ENCODE results near the gene COPS8. TPM values are rescaled to one million over a fixed set of nuclear protein-coding genes. Genes with fewer than 3 reads are reported as not detected.

Gene COPS8
- polyA plus RNA-seq, 3 donors = 20.5 to 39.2 (median 36.4) TPM

DNA sequence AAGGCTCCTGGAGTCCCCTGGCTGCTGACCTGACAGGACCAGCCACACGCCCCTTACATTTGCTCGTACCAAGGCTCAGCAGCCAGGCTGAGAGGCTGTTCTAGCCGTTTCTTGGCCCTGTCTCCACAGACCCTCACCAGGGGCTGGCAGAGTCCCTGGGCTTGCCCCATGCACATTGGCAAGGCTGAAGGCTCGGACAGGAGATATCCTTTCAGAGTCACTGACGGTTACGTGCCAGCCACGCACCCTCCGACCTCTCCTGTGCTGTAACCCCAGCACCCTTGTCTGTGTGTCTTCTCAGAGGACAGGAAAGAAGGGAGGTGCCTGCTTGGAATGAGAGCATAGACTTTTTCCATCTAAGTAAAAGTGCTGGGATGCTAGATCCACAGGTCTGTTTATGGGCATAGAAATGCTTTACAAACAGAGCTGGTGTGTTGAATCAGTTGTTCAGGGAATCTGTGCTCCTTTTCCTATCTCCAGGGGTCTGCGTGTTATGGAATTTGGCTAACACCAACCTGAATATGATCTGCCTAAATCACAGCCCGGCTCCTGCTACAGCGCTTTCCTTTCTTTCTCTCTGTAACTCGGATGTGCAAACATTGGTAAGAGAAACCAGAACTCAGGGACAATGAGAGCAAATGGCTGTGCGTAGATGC is 41.0 kb downstream of the COPS8 start:
- Histone ChIP-seq H3K4me2 (replicated peaks; ENCODE audit: extremely low read depth, low read length, poor library complexity, severe bottlenecking) (no peak overlapping the region), H3K4me1 (ENCODE audit: control insufficient read depth in 1 of 2, insufficient read depth in 2 of 2, low read length in 2 of 2) (no peaks in the 10 kb centered on the region), H3K79me2 (ENCODE audit: insufficient read depth, low read length) (no peaks in the 10 kb centered on the region), H3K4me3 (replicated peaks in 1 of 3; ENCODE audit: low read depth in 2 of 3, low read length in 3 of 3) (no peak overlapping the region), H3K27ac (ENCODE audit: low read depth in 1 of 2, low read length in 2 of 2) (no peak overlapping the region), H3K36me3 (replicated peaks in 1 of 2; ENCODE audit: control insufficient read depth in 1 of 2, insufficient read depth in 2 of 2, low read length in 2 of 2) (no peaks in the 10 kb centered on the region), H3K9me3 (replicated peaks in 1 of 2; ENCODE audit: control insufficient read depth in 1 of 2, insufficient read depth in 1 of 2, low read length in 2 of 2) (peaks cover 6 to 27% of the 10 kb centered on the region in 2 donors), H4K20me1 (ENCODE audit: insufficient read depth, low read length) (no peaks in the 10 kb centered on the region), H2AFZ (ENCODE audit: insufficient read depth, low read depth, low read length, poor library complexity, severe bottlenecking) (no peak overlapping the region), H3K9ac (ENCODE audit: insufficient read depth, low read length, poor library complexity, severe bottlenecking) (no peak overlapping the region), H3K27me3 (ENCODE audit: control insufficient read depth in 2 of 2, insufficient read depth in 2 of 2, low read length in 2 of 2) (no peaks in the 10 kb centered on the region)
- H3K36me3 Mint-ChIP-seq = no peaks in the 10 kb centered on the region
- intact Hi-C loops (cut with micrococcal nuclease) = no loop called here
- TF ChIP-seq, protein P1, sequence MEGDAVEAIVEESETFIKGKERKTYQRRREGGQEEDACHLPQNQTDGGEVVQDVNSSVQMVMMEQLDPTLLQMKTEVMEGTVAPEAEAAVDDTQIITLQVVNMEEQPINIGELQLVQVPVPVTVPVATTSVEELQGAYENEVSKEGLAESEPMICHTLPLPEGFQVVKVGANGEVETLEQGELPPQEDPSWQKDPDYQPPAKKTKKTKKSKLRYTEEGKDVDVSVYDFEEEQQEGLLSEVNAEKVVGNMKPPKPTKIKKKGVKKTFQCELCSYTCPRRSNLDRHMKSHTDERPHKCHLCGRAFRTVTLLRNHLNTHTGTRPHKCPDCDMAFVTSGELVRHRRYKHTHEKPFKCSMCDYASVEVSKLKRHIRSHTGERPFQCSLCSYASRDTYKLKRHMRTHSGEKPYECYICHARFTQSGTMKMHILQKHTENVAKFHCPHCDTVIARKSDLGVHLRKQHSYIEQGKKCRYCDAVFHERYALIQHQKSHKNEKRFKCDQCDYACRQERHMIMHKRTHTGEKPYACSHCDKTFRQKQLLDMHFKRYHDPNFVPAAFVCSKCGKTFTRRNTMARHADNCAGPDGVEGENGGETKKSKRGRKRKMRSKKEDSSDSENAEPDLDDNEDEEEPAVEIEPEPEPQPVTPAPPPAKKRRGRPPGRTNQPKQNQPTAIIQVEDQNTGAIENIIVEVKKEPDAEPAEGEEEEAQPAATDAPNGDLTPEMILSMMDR (IDR thresholded peaks at IDR 0.05) = no peak
- H3K4me3 Mint-ChIP-seq = no peak overlapping the region
- WGBS (ENCODE audit: insufficient coverage) = 87% methylated on average over 12 of the region's 13 CpGs
- H3K27me3 Mint-ChIP-seq (ENCODE audit: low read depth in 3 of 3) = peaks cover 0 to 3% (median 0%) of the 10 kb centered on the region in 3 donors
- no peak for DNase-seq
- no peaks in the 10 kb centered on the region for H3K4me1 Mint-ChIP-seq
- no peak overlapping the region for H3K27ac Mint-ChIP-seq
- peaks cover 0 to 2% (median 0%) of the 10 kb centered on the region in 7 donors for H3K9me3 Mint-ChIP-seq

DNA sequence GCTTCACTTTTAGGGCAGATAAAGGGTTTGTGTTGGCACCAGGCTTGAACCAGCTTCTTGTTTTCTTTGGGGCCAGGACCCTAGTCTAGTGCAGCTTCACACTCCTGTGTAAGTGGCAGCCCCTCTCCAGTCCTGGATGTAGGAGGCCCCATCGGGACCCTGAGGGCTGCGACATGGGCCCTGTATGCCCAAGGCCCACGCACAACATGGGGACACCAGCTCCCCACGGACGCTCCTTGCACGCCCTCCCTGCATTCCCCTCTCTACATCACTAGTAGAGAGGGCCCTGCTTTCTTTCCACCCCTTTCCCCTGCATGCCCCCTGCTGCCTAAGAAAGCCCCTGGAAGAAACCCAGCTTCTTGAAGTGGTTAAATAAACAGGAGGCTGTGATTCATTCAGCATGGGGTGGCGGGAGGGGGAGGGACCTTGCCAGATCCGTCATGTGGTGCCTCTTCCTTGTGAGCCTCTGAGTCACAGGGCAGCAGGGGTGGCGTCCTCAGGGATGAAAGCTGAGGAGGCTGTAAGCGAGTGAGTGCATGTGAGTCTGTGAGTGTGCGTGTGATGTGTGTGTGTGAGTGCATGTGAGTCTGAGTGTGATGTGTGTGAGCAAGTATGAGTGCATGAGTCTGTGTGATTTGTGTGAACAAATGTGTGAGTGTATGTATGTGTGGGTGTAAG is 42.5 kb downstream of the COPS8 start:
- peak in 1 of 3 donors; percentile 49 for DNase-seq
- 68% methylated on average over 9 of the region's 11 CpGs for WGBS (ENCODE audit: insufficient coverage)
- Histone ChIP-seq H3K9ac (ENCODE audit: insufficient read depth, low read length, poor library complexity, severe bottlenecking) (no peak overlapping the region), H3K36me3 (replicated peaks in 1 of 2; ENCODE audit: control insufficient read depth in 1 of 2, insufficient read depth in 2 of 2, low read length in 2 of 2) (no peaks in the 10 kb centered on the region), H4K20me1 (ENCODE audit: insufficient read depth, low read length) (no peaks in the 10 kb centered on the region), H3K4me2 (replicated peaks; ENCODE audit: extremely low read depth, low read length, poor library complexity, severe bottlenecking) (no peak overlapping the region), H3K27ac (ENCODE audit: low read depth in 1 of 2, low read length in 2 of 2) (no peak overlapping the region), H3K4me1 (ENCODE audit: control insufficient read depth in 1 of 2, insufficient read depth in 2 of 2, low read length in 2 of 2) (no peaks in the 10 kb centered on the region), H3K27me3 (ENCODE audit: control insufficient read depth in 2 of 2, insufficient read depth in 2 of 2, low read length in 2 of 2) (no peaks in the 10 kb centered on the region), H2AFZ (ENCODE audit: insufficient read depth, low read depth, low read length, poor library complexity, severe bottlenecking) (no peak overlapping the region), H3K9me3 (replicated peaks in 1 of 2; ENCODE audit: control insufficient read depth in 1 of 2, insufficient read depth in 1 of 2, low read length in 2 of 2) (peaks cover 9 to 27% of the 10 kb centered on the region in 2 donors), H3K79me2 (ENCODE audit: insufficient read depth, low read length) (no peaks in the 10 kb centered on the region), H3K4me3 (replicated peaks in 1 of 3; ENCODE audit: low read depth in 2 of 3, low read length in 3 of 3) (no peak overlapping the region)
- Mint-ChIP-seq H3K27ac (no peak overlapping the region), H3K4me1 (no peaks in the 10 kb centered on the region), H3K9me3 (peaks cover 0 to 2% (median 0%) of the 10 kb centered on the region in 7 donors), H3K4me3 (no peak overlapping the region), H3K36me3 (no peaks in the 10 kb centered on the region), H3K27me3 (ENCODE audit: low read depth in 3 of 3) (peaks cover 0 to 3% (median 0%) of the 10 kb centered on the region in 3 donors)
- TF ChIP-seq, protein P1 (IDR thresholded peaks at IDR 0.05) = no peak
- intact Hi-C loops (cut with micrococcal nuclease) = no loop called here
